Neural cell (in vitro differentiated cells): ENCODE data around the gene KRTAP5-4. TPM values are rescaled to one million over a fixed set of nuclear protein-coding genes. Genes with fewer than 3 reads are reported as not detected.

Experiments
- H2AFZ ChIP-seq: fragments of 200-600, 300-800 bp; sonication (generic), shearing (Covaris generic); 2 replicates; pipeline ENCODE4 v1.6.0; 2014; ENCODE audit warnings: low read depth, mild to moderate bottlenecking, antibody characterized with exemption, low read length, moderate library complexity
- H3F3A ChIP-seq: fragments of 200-600 bp; shearing (Covaris generic); 2 replicates; pipeline ENCODE4 v1.6.1; 2016; ENCODE audit warnings: mild to moderate bottlenecking, moderate library complexity, mixed read lengths, antibody characterized with exemption, low read length; ENCODE audit not compliant: insufficient read depth, poor library complexity, severe bottlenecking
- H3K27ac ChIP-seq: fragments of 200-600, 300-800 bp; sonication (generic), shearing (Covaris generic); 2 replicates; pipeline ENCODE4 v1.5.1; 2014; ENCODE audit warnings: mild to moderate bottlenecking, low read length, moderate library complexity
- H3K27me3 ChIP-seq: fragments of 300-800, 200-600 bp; sonication (generic), shearing (Covaris generic); 2 replicates; pipeline ENCODE4 v1.6.0; 2014; ENCODE audit warnings: mild to moderate bottlenecking, low read depth, low read length, moderate library complexity; ENCODE audit not compliant: insufficient read depth
- H3K36me3 ChIP-seq: fragments of 300-800, 200-600 bp; sonication (generic), shearing (Covaris generic); 2 replicates; pipeline ENCODE4 v1.5.1; 2014; ENCODE audit warnings: mild to moderate bottlenecking, antibody characterized with exemption, low read length, moderate library complexity; ENCODE audit not compliant: insufficient read depth
- H3K4me2 ChIP-seq: fragments of 300-800, 200-600 bp; sonication (generic), shearing (Covaris generic); 2 replicates; pipeline ENCODE4 v1.6.0; 2014; ENCODE audit warnings: mild to moderate bottlenecking, low read length
- H3K4me3 ChIP-seq: fragments of 300-800, 200-600 bp; sonication (generic), shearing (Covaris generic); 2 replicates; pipeline ENCODE4 v1.5.1; 2014; ENCODE audit warnings: mild to moderate bottlenecking, low read length, moderate library complexity
- H3K79me2 ChIP-seq: fragments of 200-600 bp; shearing (Covaris generic); replicated peaks from 2 replicates; pipeline ENCODE4 v1.6.0; 2014; ENCODE audit warnings: mild to moderate bottlenecking, low read length, moderate library complexity; ENCODE audit not compliant: insufficient read depth
- H3K9ac ChIP-seq: fragments of 300-800, 200-600 bp; sonication (generic), shearing (Covaris generic); 2 replicates; pipeline ENCODE4 v1.6.1; 2016; ENCODE audit warnings: mild to moderate bottlenecking, low read length, mixed read lengths
- H3K9me2 ChIP-seq: fragments of 200-600 bp; shearing (Covaris generic); 2 replicates; pipeline ENCODE4 v1.6.1; 2016; ENCODE audit warnings: mild to moderate bottlenecking, low read length, mixed read lengths; ENCODE audit not compliant: insufficient read depth
- H3K9me3 ChIP-seq: fragments of 200-600, 300-800 bp; sonication (generic), shearing (Covaris generic); 2 replicates; pipeline ENCODE4 v1.6.1; 2016; ENCODE audit warnings: mild to moderate bottlenecking, mixed run types, low read length, moderate library complexity, mixed read lengths
- H4K20me1 ChIP-seq: fragments of 200-600 bp; shearing (Covaris generic); 2 replicates; pipeline ENCODE4 v1.6.1; 2016; ENCODE audit warnings: mild to moderate bottlenecking, mixed run types; ENCODE audit not compliant: insufficient read depth
- EP300 ChIP-seq: fragments of 450-650 bp; conservative IDR thresholded peaks from 2 replicates; pipeline ENCODE4 v1.6.1; 2014; ENCODE audit warnings: antibody characterized with exemption, mild to moderate bottlenecking, moderate library complexity; ENCODE audit not compliant: poor library complexity, severe bottlenecking
- EZH2 ChIP-seq: fragments of 200-600, 300-800 bp; shearing (Covaris generic), sonication (generic); IDR thresholded peaks from 2 replicates; pipeline ENCODE4 v1.6.1; 2014; ENCODE audit warnings: antibody characterized with exemption, low read length, borderline replicate concordance, mild to moderate bottlenecking; ENCODE audit not compliant: insufficient read depth, poor library complexity, severe bottlenecking
- MXI1 ChIP-seq: fragments of 450-650 bp; conservative IDR thresholded peaks from 2 replicates; pipeline ENCODE4 v1.6.1; 2014; ENCODE audit warnings: antibody characterized with exemption, mild to moderate bottlenecking; ENCODE audit not compliant: poor library complexity, severe bottlenecking
- POLR2AphosphoS5 ChIP-seq: IDR thresholded peaks from 2 replicates; pipeline ENCODE4 v1.6.1; 2012
- RAD21 ChIP-seq: fragments of 450-650 bp; conservative IDR thresholded peaks from 2 replicates; pipeline ENCODE4 v1.6.1; 2014; ENCODE audit warnings: antibody characterized with exemption, mild to moderate bottlenecking, moderate library complexity
- SMC3 ChIP-seq: fragments of 450-650 bp; conservative IDR thresholded peaks from 2 replicates; pipeline ENCODE4 v1.6.1; 2014; ENCODE audit warnings: antibody characterized with exemption, mild to moderate bottlenecking, moderate library complexity; ENCODE audit not compliant: poor library complexity
- TAF1 ChIP-seq: IDR thresholded peaks from 2 replicates; pipeline ENCODE4 v1.6.1; 2012; ENCODE audit warnings: low read depth
- polyA plus RNA-seq: library from polyadenylated mRNA; depleted of rRNA; stranded (reverse); fragments of >200 nt; gene quantifications from 2 replicates; pipeline ENCODE4 v1.2.3, GENCODE V29; 2014
- TF ChIP-seq, protein P1 (sequence below): IDR thresholded peaks from 2 replicates; pipeline ENCODE4 v1.6.1; 2012; ENCODE audit warnings: borderline replicate concordance
- TF ChIP-seq, protein P2 (sequence below): fragments of 450-650 bp; IDR thresholded peaks from 2 replicates; pipeline ENCODE4 v1.5.1; 2014; ENCODE audit warnings: antibody characterized with exemption, mild to moderate bottlenecking, moderate library complexity; ENCODE audit not compliant: poor library complexity, severe bottlenecking

Gene KRTAP5-4
- polyA plus RNA-seq, 1 donor from 2014 or later: not detected

DNA sequence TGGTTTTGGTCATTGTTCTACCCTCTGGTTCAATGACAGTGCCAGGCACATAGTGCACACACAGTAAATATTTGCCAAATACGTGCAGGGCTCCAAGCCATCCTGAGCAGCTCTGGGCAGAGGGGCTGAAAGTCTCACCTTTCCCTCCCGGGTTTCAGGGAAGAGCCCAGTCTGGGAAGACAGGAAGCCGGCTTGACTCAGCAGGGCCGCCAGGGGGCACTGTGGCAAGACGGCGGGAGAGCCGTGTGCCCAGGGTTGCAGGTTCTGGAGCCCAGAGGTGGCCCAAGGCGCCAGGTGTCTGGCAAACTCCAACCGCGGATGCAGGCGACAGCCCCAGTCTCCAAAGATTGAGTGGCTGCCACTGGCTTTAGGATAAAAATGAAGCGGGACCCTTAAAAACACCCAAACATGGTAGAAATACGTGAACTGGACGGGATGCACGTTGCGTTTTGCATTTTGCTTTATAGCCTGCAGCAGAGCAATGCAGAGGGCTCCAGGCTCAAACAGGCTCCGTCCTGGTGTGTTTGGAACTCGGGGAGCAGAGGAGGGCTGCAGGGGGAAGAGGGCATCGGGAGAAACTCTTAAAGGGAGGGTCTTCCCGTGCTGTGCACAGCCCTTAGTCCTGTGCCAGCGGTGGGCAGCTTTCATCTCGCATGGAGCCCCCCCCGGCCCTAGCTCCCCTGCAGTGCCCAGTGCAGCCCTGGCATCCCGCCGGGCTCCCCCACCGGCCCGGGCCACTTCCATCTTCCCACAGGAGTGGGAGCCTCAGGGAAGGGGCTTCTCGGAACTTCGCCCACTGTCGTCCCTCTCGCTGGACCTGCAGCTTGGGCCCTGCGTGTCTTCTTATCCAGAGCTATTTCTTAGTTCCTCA lies 18.4 kb upstream of the KRTAP5-4 start:
- no peaks in the 10 kb centered on the region for H3K9me3 ChIP-seq
- no peaks in the 10 kb centered on the region for H3F3A ChIP-seq
- no peaks in the 10 kb centered on the region for H3K27me3 ChIP-seq
- no peaks in the 10 kb centered on the region for H3K36me3 ChIP-seq
- no peak overlapping the region for H3K27ac ChIP-seq
- no peaks in the 10 kb centered on the region for H3K9me2 ChIP-seq
- TF ChIP-seq, protein P1, sequence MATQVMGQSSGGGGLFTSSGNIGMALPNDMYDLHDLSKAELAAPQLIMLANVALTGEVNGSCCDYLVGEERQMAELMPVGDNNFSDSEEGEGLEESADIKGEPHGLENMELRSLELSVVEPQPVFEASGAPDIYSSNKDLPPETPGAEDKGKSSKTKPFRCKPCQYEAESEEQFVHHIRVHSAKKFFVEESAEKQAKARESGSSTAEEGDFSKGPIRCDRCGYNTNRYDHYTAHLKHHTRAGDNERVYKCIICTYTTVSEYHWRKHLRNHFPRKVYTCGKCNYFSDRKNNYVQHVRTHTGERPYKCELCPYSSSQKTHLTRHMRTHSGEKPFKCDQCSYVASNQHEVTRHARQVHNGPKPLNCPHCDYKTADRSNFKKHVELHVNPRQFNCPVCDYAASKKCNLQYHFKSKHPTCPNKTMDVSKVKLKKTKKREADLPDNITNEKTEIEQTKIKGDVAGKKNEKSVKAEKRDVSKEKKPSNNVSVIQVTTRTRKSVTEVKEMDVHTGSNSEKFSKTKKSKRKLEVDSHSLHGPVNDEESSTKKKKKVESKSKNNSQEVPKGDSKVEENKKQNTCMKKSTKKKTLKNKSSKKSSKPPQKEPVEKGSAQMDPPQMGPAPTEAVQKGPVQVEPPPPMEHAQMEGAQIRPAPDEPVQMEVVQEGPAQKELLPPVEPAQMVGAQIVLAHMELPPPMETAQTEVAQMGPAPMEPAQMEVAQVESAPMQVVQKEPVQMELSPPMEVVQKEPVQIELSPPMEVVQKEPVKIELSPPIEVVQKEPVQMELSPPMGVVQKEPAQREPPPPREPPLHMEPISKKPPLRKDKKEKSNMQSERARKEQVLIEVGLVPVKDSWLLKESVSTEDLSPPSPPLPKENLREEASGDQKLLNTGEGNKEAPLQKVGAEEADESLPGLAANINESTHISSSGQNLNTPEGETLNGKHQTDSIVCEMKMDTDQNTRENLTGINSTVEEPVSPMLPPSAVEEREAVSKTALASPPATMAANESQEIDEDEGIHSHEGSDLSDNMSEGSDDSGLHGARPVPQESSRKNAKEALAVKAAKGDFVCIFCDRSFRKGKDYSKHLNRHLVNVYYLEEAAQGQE: no peak
- TF ChIP-seq, protein P2, sequence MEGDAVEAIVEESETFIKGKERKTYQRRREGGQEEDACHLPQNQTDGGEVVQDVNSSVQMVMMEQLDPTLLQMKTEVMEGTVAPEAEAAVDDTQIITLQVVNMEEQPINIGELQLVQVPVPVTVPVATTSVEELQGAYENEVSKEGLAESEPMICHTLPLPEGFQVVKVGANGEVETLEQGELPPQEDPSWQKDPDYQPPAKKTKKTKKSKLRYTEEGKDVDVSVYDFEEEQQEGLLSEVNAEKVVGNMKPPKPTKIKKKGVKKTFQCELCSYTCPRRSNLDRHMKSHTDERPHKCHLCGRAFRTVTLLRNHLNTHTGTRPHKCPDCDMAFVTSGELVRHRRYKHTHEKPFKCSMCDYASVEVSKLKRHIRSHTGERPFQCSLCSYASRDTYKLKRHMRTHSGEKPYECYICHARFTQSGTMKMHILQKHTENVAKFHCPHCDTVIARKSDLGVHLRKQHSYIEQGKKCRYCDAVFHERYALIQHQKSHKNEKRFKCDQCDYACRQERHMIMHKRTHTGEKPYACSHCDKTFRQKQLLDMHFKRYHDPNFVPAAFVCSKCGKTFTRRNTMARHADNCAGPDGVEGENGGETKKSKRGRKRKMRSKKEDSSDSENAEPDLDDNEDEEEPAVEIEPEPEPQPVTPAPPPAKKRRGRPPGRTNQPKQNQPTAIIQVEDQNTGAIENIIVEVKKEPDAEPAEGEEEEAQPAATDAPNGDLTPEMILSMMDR: peak; percentile 65
- TF ChIP-seq SMC3: peak; percentile 36
- no peaks in the 10 kb centered on the region for H3K79me2 ChIP-seq
- H3K9ac ChIP-seq: no peak overlapping the region
- no peak overlapping the region for H3K4me3 ChIP-seq
- no peak overlapping the region for H3K4me2 ChIP-seq
- H4K20me1 ChIP-seq: no peaks in the 10 kb centered on the region
- no peak overlapping the region for H2AFZ ChIP-seq

DNA sequence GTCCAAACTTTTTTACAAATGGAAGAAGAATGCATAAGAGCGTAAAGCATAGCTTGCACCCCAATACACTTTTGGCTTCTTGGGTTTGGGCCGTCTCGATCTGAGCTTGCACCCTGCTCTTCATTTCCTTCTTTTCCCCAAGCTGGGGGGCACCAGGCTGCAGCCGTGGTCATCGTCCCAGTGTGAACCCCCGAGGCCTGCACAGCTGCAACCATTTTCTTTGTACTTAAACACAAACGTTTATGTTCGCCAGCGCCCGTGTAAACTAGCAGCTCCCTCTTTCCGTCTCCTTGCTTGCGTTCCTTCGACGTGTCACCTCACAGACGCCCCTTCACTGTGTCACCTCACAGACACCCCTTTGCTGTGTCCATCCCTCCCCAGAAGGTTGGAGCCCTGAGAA lies 17.7 kb upstream of the KRTAP5-4 start:
- H3K9me2 ChIP-seq: no peaks in the 10 kb centered on the region
- H3K27ac ChIP-seq: no peak overlapping the region
- TF ChIP-seq EP300 (no peak), TAF1 (no peak), SMC3 (no peak), MXI1 (no peak), POLR2AphosphoS5 (no peak), RAD21 (no peak), EZH2 (no peak)
- TF ChIP-seq, protein P2: no peak
- TF ChIP-seq, protein P1: no peak
- H3K4me3 ChIP-seq: no peak overlapping the region
- H3K79me2 ChIP-seq: no peaks in the 10 kb centered on the region
- no peaks in the 10 kb centered on the region for H3K27me3 ChIP-seq
- H3K9me3 ChIP-seq: no peaks in the 10 kb centered on the region
- H3F3A ChIP-seq: no peaks in the 10 kb centered on the region
- no peaks in the 10 kb centered on the region for H3K36me3 ChIP-seq
- H2AFZ ChIP-seq: no peak overlapping the region
- H3K9ac ChIP-seq: no peak overlapping the region
- H3K4me2 ChIP-seq: no peak overlapping the region
- H4K20me1 ChIP-seq: no peaks in the 10 kb centered on the region
